ENCODE measurements around the gene GRB10. TPM values are rescaled to one million over a fixed set of nuclear protein-coding genes. Genes with fewer than 3 reads are reported as not detected.

The GRB10 gene
- total and polyA plus RNA-seq, 2 of the 8 experiments (the other 6 are each of a cell fraction or from before 2014, with no cell fraction given) = 35.7 to 97.0 TPM

DNA sequence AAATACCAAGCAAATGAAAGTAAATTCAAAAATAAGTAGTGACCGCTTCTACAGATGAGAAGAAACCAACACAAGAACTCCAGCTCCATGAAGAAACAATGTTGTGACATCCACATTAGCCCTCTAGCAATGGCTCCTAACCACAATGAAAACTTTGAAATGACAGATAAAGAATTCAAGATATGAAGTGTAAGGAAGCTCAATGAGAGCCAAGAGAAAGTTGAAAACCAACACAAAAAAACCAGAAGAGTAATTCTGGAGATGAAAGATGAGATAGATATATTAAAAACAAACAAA is 149.3 kb downstream of the GRB10 start:
- H2BK12ac ChIP-seq (ENCODE audit: low read depth, low read length) = no peak overlapping the region
- H3K14ac ChIP-seq (ENCODE audit: insufficient read length) = no peak overlapping the region
- no peak overlapping the region for H3K56ac ChIP-seq (replicated peaks; ENCODE audit: insufficient read length, low read depth, low read length)
- H3K4me3 ChIP-seq (ENCODE audit: extremely low read depth in 1 of 4, insufficient read depth in 2 of 4, low read depth in 3 of 4, low read length in 4 of 4) = no peak overlapping the region
- peaks cover under 1 to 8% of the 10 kb centered on the region in 2 experiments for H4K20me1 ChIP-seq (replicated peaks in 1 of 2; ENCODE audit: control insufficient read depth in 1 of 2, insufficient read depth in 2 of 2, low read length in 2 of 2)
- no peaks in the 10 kb centered on the region for H3K27me3 ChIP-seq (replicated peaks in 1 of 4; ENCODE audit: control insufficient read depth in 3 of 4, extremely low read depth in 1 of 4, insufficient read depth in 3 of 4, low read length in 3 of 4)
- H3K9ac ChIP-seq (replicated peaks in 1 of 4; ENCODE audit: extremely low read depth in 1 of 4, low read depth in 3 of 4, low read length in 3 of 4) = no peak overlapping the region
- H3K79me2 ChIP-seq (ENCODE audit: control insufficient read depth in 1 of 2, insufficient read depth in 2 of 2, low read length in 2 of 2) = peaks cover 0 to 78% of the 10 kb centered on the region in 2 experiments; a peak in 3 of 4 replicates
- H3K18ac ChIP-seq (ENCODE audit: extremely low read depth, low read length) = no peak overlapping the region
- no peak overlapping the region for H2BK15ac ChIP-seq (ENCODE audit: low read length)
- 89% methylated on average over 1 of the region's 1 CpG; no CpG with 5 or more reads in 1 of the 2 experiments for WGBS, 2 experiments (ENCODE audit: extremely low coverage in 1 of 2, insufficient coverage in 1 of 2, insufficient read length in 1 of 2, insufficient replicate concordance in 2 of 2, low coverage in 1 of 2, low lambda C conversion rate in 2 of 2, missing lambda C conversion rate in 1 of 2)
- no peak overlapping the region for H4K5ac ChIP-seq (ENCODE audit: insufficient read length, low read depth, low read length)
- FAIRE-seq (no peak), DNase-seq (ENCODE audit: low read depth in 1 of 2, low spot score in 2 of 2) (no peak)
- H4K91ac ChIP-seq (replicated peaks; ENCODE audit: insufficient read length, low read length) = no peak overlapping the region
- H4K8ac ChIP-seq (ENCODE audit: extremely low read depth, insufficient read depth, low read length) = no peak overlapping the region
- H2BK20ac ChIP-seq (ENCODE audit: low read length) = no peak overlapping the region
- no peaks in the 10 kb centered on the region for H3K9me3 ChIP-seq (ENCODE audit: insufficient read depth in 2 of 2, low read depth in 1 of 2, low read length in 1 of 2)
- no peak overlapping the region for H2AK5ac ChIP-seq (ENCODE audit: low read depth, low read length)
- H3K36me3 ChIP-seq (ENCODE audit: control insufficient read depth in 2 of 4, insufficient read depth in 4 of 4, low read length in 3 of 4) = no peaks in the 10 kb centered on the region
- POLR2A ChIA-PET (ENCODE audit: partially characterized antibody) = no interaction called here
- H3K4me2 ChIP-seq (ENCODE audit: insufficient read depth in 1 of 2, low read depth in 2 of 2, low read length in 2 of 2) = no peak overlapping the region
- H2BK5ac ChIP-seq (ENCODE audit: low read depth, low read length) = no peak overlapping the region
- H2BK120ac ChIP-seq (replicated peaks; ENCODE audit: low read depth, low read length) = no peak overlapping the region
- H3K23ac ChIP-seq (ENCODE audit: insufficient read length) = no peak overlapping the region
- no peak overlapping the region for H2AFZ ChIP-seq (ENCODE audit: low read length)
- no peak overlapping the region for H3K27ac ChIP-seq (ENCODE audit: low read depth, low read length)
- 0 out of 2 replicates have a peak, but pooled peaks cover 3% of the 10 kb centered on the region for H3K79me1 ChIP-seq (ENCODE audit: low read depth, low read length)
- CTCF ChIA-PET (ENCODE audit: partially characterized antibody) = interaction anchor here (0.8 to 3.9 kb wide), 21 partner anchors 7 to 510 kb away, joined by 3 to 33 read pairs (median 5); no protein-coding TSS in a partner anchor
- no peak overlapping the region for H3K4ac ChIP-seq (replicated peaks; ENCODE audit: insufficient read length, low read depth, low read length)
- no peaks in the 10 kb centered on the region for H3K23me2 ChIP-seq (ENCODE audit: low read depth, low read length)
- TF ChIP-seq CEBPB (IDR thresholded peaks at IDR 0.05; ENCODE audit: low read depth, low read length) (no peak), CBX8 (IDR thresholded peaks at IDR 0.05; ENCODE audit: borderline replicate concordance, low read depth, low read length) (no peak), SRF (IDR thresholded peaks at IDR 0.05; ENCODE audit: low read depth, low read length) (no peak), PHF8 (conservative IDR thresholded peaks at IDR 0.05; ENCODE audit: low read depth, low read length) (no peak), NANOG (IDR thresholded peaks at IDR 0.05; ENCODE audit: insufficient read depth, low read depth, low read length, poor library complexity, severe bottlenecking) (no peak), SP2 (IDR thresholded peaks at IDR 0.05; ENCODE audit: low read length) (no peak), KDM4A (IDR thresholded peaks at IDR 0.05; ENCODE audit: low read depth, low read length, severe bottlenecking) (no peak), SIX5 (IDR thresholded peaks at IDR 0.05; ENCODE audit: low read depth, low read length) (no peak), SIRT6 (IDR thresholded peaks at IDR 0.05; ENCODE audit: low read length) (no peak), ASH2L (IDR thresholded peaks at IDR 0.05; ENCODE audit: low read length) (no peak)
- peaks cover 4 to 15% (median 7%) of the 10 kb centered on the region in 4 experiments for H3K4me1 ChIP-seq (replicated peaks in 1 of 4; ENCODE audit: control insufficient read depth in 3 of 4, insufficient read depth in 4 of 4, low read length in 3 of 4)

Measured in H1 (cell line).